ENCODE data around the gene IKBKE. TPM values are rescaled to one million over a fixed set of nuclear protein-coding genes. Genes with fewer than 3 reads are reported as not detected.

The IKBKE gene
- total and polyA plus RNA-seq, 10 of the 15 experiments (the other 5 are each of a cell fraction or from before 2014, with no cell fraction given): 12.8 to 35.1 (median 23.1) TPM

DNA sequence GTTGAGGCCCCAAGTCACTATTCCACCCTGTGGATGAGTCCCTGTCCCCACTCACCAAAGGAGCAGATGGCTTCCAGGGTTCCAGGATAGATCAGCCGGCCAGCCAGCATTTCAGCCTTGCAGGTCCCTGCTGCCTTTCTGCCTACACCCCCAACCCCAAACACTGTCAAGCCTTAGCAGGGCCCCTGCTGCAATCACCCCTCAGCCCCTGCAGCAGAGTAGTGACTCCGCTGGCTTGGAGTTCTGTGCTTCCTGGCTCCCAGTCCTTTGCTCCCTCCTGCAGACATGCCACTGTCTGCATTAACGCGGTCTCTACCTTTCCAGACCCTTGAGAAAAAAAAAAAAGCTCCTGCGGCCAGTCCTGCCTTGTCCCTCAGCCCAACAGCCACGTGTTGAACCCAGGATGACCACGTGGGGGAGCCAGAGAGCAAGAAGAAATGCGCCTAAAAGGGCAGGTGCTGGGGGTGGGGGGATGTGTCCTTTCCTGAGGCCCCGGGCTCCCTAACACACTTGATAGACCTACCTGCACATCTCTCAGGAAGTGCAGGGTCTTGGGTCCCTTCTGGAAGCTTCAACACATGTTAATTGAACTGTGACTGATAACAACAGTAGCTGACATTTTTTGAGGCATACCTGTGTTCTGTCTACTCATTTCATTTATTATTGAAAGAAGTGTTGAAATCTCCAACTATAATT lies 74.4 kb downstream of the IKBKE start (continued):
- TF ChIP-seq NFXL1 (IDR thresholded peaks at IDR 0.05; ENCODE audit: borderline replicate concordance) (no peak), ZBED1 (IDR thresholded peaks at IDR 0.05; ENCODE audit: borderline replicate concordance) (no peak), PAX5 (IDR thresholded peaks at IDR 0.05; ENCODE audit: borderline replicate concordance, low read depth, low read length) (0 out of 2 replicates have a peak, but pooled peaks have one; percentile 16), ZBTB11 (CRISPR knock-in tag; IDR thresholded peaks at IDR 0.05) (no peak), SP1 (IDR thresholded peaks at IDR 0.05; ENCODE audit: low read depth, low read length) (no peak), TCF3 (IDR thresholded peaks at IDR 0.05; ENCODE audit: borderline replicate concordance, insufficient read depth, low read depth, low read length) (no peak), PRDM15 (CRISPR knock-in tag; IDR thresholded peaks at IDR 0.05) (no peak), SUPT20H (IDR thresholded peaks at IDR 0.05; ENCODE audit: borderline replicate concordance, control insufficient read depth, low read depth, low read length) (no peak), SREBF1 (IDR thresholded peaks at IDR 0.05; ENCODE audit: low read length) (no peak), RFX5 (IDR thresholded peaks at IDR 0.05; ENCODE audit: low read depth, low read length) (no peak), CHD4 (IDR thresholded peaks at IDR 0.05) (no peak), KLF5 (IDR thresholded peaks at IDR 0.05; ENCODE audit: partially characterized antibody) (no peak), NFIC (IDR thresholded peaks at IDR 0.05; ENCODE audit: low read depth, low read length) (no peak)
- TF ChIP-seq, protein P1, sequence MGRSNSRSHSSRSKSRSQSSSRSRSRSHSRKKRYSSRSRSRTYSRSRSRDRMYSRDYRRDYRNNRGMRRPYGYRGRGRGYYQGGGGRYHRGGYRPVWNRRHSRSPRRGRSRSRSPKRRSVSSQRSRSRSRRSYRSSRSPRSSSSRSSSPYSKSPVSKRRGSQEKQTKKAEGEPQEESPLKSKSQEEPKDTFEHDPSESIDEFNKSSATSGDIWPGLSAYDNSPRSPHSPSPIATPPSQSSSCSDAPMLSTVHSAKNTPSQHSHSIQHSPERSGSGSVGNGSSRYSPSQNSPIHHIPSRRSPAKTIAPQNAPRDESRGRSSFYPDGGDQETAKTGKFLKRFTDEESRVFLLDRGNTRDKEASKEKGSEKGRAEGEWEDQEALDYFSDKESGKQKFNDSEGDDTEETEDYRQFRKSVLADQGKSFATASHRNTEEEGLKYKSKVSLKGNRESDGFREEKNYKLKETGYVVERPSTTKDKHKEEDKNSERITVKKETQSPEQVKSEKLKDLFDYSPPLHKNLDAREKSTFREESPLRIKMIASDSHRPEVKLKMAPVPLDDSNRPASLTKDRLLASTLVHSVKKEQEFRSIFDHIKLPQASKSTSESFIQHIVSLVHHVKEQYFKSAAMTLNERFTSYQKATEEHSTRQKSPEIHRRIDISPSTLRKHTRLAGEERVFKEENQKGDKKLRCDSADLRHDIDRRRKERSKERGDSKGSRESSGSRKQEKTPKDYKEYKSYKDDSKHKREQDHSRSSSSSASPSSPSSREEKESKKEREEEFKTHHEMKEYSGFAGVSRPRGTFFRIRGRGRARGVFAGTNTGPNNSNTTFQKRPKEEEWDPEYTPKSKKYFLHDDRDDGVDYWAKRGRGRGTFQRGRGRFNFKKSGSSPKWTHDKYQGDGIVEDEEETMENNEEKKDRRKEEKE (IDR thresholded peaks at IDR 0.05): no peak
- TF ChIP-seq, protein P2, sequence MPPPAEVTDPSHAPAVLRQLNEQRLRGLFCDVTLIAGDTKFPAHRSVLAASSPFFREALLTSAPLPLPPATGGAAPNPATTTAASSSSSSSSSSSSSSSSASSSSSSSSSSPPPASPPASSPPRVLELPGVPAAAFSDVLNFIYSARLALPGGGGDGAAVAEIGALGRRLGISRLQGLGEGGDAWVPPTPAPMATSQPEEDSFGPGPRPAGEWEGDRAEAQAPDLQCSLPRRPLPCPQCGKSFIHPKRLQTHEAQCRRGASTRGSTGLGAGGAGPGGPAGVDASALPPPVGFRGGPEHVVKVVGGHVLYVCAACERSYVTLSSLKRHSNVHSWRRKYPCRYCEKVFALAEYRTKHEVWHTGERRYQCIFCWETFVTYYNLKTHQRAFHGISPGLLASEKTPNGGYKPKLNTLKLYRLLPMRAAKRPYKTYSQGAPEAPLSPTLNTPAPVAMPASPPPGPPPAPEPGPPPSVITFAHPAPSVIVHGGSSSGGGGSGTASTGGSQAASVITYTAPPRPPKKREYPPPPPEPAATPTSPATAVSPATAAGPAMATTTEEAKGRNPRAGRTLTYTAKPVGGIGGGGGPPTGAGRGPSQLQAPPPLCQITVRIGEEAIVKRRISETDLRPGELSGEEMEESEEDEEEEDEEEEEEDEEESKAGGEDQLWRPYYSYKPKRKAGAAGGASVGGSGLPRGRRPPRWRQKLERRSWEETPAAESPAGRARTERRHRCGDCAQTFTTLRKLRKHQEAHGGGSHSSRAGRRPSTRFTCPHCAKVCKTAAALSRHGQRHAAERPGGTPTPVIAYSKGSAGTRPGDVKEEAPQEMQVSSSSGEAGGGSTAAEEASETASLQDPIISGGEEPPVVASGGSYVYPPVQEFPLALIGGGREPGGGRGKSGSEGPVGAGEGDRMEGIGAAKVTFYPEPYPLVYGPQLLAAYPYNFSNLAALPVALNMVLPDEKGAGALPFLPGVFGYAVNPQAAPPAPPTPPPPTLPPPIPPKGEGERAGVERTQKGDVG (CRISPR knock-in tag; IDR thresholded peaks at IDR 0.05): no peak

Data from GM12878 (cell line).